Peyer's patch (tissue), 4 donors: ENCODE data around the gene NXPH4.

Experiments used
- CTCF ChIP-seq, 6 experiments: fragments of 450-650 bp in 4 of 6; fragments of 200-600 bp in 2 of 6; sonication (generic) in 1 of 6; IDR thresholded peaks; one replicate each; pipeline ENCODE4 v1.5.1; 2017 to 2019; ENCODE audit warnings: antibody characterized with exemption in 6 of 6, mild to moderate bottlenecking in 3 of 6, moderate library complexity in 1 of 6
- POLR2A ChIP-seq, 2 donors: fragments of 450-650 bp; IDR thresholded peaks; one replicate each; pipeline ENCODE4 v1.5.1; 2017; ENCODE audit warnings: antibody characterized with exemption in 2 of 2, mild to moderate bottlenecking in 2 of 2, moderate library complexity in 2 of 2

GRCh38 chr12:57215065-57215464, 1.5 kb upstream of the NXPH4 start:
- no peak for TF ChIP-seq POLR2A (IDR thresholded peaks at IDR 0.05)
- no peak for TF ChIP-seq CTCF (IDR thresholded peaks at IDR 0.05)
